NCI-H524 (cell line): Measurements from ENCODE around the gene ATP2B3.

Source experiments
- DNase-seq, 2 experiments: peaks; one replicate each; lab custom pipeline; 2025; lab: John Stamatoyannopoulos, UW

Gene ATP2B3

DNA sequence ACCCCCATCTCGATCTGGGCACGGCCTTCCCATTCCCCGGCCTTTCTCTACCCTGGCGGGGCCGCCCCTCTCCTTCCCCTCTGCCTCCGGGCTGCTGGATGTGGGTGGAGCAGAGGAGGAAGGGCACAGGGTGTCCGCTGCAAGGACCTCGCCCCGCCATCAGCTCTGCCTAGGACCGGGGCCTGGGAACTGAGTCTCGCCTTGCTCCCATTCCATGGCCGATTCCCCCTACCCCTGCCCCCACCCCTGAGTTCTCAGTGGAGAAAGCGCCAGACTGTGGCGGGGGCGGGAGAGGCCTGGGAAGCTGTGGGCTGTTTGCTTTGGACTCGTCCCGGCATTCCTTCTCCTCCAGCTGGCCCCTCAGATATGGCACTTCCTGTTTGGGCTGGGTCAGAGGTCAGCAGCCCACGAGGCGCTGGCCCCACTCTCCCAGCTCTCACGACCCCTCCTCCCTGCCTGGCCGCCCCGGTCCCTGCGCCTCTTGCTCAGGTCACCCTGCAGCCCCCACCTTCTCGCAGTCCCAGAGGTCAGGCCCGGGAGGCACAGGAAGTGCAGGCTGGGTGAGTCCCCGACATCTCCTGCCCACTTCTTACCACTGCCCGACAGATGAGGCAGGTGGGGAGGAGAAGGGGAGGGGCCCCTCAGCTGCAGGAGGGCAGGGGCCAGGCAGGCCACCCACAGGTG is 29.1 kb upstream of the ATP2B3 start:
- peak in 1 of 2 experiments; percentile 29 for DNase-seq

DNA sequence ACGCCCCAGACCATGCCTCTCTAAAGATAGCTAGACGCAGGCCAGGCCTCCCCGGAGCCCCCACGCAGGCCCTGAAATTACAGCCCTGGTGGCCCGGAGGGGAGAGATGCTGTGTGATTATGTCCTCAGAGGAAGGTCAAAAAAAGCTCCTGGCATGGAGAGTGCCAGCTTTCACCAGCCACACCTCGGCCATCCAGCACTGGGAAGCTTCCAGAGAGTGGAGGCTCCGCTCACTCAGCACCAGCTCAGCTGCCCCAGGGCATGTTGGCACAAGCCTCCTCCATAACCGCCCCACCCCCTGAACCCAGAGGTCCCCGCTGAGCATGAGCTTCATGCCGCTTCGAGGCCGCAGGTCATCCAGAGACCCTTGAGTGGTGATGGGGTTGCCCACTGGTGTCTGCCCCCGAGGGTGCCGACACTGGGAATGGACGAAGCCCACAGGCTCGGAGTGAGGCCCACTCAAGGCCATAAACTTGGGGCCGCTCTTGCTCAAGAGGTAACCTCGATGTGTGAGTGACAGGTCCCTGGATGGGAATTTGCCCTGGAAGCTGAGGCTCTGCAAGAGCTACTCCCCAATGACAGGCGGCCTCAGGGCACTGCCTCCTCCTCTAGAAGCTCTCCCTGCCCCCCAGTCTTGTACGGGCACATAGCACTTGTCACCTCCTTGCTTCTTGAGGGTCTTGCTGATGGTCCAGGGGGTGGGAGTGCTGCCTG is 27.1 kb upstream of the ATP2B3 start:
- DNase-seq: no peak

DNA sequence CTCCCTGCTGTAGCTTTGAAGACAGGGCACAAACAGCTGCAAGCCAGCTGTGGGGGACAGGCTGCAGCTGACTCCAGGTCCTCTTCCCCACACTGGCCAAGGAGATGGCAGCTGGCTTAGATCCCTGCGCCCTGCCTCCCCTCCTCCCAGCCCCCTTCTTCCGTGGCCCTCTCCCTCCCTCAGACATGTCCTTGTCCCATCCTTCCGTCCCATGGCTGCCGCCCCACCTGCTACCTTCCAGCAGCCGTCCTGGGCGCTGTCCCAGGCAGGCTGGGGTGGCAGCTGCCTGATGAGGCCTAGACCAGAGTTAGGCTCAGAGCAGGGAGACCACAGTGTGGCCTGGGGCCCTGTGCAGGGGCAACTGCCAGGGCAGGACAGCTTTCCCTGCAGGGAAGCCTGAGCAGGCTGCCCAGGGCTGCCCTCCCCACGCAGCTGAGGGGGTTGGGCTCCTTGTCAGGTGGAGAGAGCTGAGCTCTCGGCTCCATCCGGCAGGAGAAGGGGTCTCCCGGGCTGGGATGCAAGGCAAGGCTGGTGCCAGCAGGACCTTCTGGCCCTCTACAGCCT is 26.0 kb upstream of the ATP2B3 start:
- peak in 1 of 2 experiments; percentile 47 for DNase-seq

DNA sequence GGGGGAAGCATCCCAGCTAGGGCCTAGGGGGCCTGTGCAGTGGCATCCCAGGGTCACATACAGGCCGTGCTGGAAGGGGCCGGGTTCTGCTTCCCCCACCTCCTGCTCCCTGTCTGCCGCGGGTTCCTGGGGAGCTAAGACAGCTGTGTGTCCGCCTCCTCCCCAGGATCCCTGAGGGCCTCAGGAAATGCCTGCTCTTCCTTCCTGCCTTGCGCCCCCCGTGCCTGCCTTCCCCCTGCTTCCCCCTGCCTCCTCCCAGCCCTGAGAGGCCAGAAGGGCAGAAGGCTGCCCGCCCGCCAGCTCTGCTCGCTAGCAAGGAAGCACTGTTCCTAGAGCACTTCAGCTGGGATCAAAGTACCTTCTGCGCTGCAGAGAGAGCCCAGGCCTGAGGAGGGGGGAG is 25.5 kb upstream of the ATP2B3 start:
- DNase-seq: peak; percentile 45 to 67

DNA sequence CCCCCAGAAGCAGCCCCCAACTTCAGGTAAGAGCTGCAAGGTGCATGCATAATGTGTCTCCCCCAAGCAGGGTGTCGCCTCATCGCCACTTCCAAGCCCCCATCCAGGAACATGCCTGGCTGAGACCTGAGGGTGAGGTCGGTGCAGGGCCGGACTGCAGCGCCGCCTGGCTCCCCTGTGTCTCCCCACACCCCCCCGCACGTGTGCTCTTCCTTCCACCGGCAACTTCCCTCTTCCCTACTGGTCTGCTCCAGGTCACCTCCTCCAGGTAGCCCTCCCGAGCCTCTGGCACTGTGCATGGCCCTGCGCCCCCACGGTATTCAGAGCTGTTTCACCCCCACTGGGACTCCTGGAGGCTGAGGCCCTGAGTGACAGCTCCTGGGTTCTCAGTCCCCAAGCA is 24.9 kb upstream of the ATP2B3 start:
- DNase-seq: no peak

DNA sequence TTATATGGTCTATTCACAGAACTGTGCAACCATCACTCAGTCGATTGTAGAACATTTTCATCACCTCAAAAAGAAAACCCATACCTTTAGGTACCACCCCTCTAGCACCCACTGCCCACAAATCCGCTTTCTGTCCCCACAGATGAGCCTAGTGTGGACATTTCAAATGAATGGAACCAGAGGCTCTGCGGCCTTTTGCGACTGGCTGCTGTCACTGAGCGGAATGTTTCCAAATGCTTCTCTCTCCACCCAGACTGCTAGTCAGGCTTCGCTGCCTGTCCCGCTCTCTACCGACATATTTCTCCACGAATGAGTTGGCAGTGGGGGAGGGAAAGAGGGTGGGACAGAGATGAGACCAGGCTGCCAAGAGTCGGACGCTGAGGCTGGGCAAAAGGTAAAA is 24.4 kb upstream of the ATP2B3 start:
- no peak for DNase-seq

DNA sequence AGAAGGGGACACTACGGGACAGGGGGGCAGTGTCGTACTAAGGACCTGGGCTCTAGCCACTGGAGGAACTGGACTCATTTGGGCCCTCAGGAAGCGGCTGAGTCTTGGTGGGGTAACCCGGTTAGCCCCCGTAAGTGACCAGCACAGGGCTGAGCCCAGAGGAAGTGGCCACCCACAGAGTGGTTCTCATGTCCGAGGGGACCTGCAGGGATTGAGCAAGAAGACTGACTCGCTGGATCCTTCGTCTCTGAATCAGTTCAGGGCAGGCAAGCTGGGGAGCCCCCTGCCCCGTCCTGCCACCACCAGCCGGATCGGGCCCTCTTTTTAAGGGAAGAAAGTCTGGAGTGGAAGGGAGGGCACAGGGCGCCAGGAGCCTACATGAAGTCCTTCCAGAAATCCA is 23.4 kb upstream of the ATP2B3 start:
- no peak for DNase-seq

DNA sequence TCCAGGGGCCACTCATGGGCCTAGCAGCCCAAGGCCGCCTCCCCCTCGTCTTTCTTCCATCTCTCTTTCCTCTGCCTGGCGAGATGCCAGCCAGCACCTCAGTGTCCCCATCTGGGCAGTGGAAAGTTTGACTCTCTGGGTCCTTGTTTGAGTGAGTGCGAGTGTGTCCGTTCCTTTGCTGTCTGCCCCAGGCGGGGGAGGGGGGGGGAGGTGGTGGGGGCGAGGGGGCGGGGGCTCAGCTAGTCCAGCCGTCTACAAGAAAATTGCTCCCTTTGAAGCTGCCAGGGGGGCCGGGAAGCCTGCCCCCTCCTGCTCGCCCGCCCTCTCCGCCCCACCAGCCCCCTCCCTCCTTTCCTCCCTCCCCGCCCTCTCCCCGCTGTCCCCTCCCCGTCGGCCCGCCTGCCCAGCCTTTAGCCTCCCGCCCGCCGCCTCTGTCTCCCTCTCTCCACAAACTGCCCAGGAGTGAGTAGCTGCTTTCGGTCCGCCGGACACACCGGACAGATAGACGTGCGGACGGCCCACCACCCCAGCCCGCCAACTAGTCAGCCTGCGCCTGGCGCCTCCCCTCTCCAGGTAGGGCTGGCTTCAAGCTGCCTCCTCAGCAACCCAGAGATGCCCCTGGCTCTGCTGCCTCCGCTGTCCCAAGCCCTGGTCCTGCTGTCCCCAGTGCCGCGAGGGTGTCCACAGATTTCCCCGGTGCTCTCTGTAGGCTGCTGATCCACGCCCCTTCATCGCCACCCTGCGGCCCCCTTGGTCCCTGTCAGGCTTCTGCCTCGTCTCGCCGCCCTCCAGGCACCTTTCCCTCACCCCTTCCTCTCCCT is 22.7 kb upstream of the ATP2B3 start, which contains the start of gene BGN:
Gene BGN, plus strand, starts transcription at position 440 of the 821 bp plus-strand sequence. CDS start 9,652 bp downstream, outside the sequence.
- peak in 1 of 2 experiments; percentile 33 for DNase-seq

DNA sequence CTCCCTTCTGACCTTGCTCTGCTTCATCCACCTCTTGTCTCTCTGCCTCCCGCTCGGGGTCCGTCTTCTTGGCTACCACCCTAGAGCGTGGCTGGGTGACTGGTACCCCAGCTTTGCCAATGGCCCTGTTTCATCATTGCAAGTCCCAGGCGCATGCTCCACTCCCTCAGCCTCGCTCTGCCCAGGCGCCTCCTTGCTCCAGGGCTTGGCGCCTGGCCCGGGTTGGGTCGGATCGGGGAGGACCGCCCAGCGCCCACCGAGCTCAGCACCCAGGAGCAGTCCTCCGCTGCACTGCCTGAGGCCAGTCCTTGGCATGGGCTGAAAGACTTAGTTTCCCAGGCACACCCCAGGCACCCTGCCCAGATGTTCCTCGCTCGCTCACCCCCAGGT is 22.1 kb upstream of the ATP2B3 start:
- no peak for DNase-seq

DNA sequence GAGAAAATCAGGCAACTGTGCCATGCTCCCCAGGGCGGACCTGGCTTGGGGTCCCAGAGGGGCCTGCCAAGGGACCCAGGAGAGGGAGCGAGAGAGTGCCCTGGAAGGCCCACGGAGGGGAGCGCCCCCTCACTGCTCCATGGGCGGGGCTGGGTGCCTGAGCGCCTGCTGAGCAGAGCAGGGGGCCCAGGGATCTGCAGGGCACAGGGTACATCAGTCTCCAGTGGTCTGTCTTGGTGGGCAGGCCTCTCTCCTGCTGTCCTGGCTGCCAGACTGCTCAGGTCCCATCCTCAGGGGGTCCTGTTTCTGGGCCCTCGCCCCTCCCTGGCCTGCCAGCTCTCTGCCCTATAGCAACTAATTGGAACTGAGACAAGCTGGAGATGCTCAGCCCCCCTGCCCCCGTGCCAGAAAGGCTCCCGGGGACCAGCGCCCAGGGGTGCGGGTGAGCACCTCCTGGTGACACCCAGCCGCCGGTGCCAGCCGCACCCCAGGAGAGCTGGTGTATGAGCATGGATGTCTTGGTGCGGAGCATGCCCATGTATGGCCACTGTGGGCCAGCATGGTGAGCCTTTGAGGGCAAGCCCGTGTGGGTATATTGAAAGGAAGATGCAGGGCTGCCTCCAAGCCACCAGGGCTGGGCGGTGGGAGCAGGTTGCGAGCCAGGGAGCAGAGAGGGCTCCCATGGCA is 21.4 kb upstream of the ATP2B3 start:
- DNase-seq: no peak

DNA sequence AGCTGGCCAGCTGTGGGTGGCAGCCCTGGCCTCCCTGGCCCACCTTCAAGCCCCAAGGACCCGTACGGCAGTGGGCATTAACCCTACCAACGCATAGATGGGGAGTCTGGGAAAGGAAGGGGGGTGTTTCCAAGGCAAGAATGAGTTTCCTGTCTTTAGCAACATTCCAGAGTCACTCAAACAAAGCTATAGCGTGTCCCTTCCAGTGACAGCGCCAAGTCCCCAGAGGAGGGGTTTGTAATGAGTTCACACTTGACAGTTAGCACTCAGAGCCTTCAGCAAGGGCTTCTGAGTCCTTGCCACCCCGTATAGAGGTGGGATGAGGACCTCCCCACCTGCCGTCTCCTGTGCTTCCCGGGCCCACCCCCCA is 20.9 kb upstream of the ATP2B3 start:
- DNase-seq: no peak

DNA sequence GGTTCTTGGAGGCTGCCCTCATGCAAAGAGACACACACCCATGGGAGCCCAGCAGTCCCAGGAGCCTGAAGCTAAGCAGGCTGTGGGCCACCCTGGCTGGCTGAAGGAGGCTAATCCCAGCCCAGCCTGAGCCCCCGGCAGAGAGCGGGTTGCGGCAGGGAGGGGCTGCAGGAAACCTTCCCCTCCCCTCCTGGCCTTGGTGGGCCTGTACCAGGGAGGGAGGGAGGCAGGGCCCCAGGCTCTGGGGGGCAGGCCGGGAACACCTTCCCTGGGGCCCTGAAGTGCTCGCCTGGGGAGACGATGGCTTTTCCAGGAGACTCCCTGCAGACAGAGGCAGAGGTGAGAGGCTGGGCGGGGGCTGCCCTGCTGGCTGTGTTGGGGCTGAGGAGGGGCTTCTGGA is 19.0 kb upstream of the ATP2B3 start:
- no peak for DNase-seq

DNA sequence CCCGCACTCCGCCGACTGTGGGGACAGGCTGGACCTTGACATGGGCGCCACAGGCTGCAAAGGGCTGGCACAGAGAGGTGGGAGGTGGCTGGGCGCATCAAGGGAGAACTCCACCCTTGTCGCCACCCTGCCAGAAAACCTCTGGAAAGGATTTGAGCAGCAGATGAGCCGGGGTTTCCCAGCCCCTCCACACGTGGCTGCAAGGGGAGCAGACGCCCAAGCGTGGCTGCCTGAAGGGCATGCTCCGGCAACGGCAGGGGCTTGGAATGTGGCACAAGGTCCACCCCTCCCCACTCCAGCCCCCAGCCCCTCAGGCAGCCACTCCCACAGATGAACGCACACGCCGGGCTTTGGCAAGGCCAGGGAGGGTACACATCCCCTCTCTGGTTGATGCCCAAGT is 18.1 kb upstream of the ATP2B3 start:
- DNase-seq: no peak

DNA sequence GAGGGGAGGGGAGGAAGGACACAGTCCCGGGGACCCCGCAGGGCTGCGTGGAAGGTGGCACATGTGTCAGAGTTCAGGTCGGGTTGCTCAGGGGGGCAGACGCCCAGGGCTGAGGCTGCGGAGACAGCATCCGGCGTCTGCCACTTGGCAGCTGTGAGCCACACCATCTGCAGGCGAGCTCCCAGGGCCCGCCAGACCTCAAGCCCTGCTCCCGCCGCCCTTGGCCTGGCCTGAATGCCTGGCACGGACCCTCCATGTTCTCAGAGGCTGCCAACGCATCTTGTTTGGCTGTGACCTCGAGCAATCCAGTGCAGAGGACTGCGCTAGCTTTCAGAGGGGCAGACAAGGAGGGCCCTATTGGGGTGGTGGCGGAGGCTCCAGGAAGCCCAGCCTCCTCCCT is 17.6 kb upstream of the ATP2B3 start:
- peak; percentile 42 to 62 for DNase-seq

DNA sequence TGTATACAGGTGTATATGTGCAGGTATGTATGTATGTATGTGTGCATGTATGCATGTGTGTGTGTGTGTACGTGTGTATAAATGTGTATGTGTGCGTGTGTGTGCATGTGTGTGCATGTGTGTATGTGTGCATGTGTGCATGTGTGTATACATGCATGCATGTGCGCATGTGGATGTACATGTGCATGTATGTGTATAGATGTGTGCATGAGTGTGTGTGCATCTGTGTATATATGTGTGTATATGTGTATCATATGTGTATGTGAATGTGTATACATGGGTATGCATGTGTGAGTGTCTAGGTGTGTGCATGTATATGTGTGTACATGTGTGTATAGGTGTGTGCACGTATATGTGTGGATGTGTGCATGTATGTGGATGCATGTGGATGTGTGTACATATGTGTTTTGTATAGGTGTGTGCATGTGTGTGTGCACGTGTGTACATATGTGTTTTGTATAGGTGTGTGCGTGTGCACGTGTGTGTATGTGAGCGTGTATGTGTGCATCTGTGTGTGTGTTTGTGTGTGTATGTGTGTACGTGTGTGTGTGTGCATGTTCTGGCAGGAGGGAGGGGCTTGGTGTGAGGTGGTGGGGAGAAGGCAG is 16.7 kb upstream of the ATP2B3 start:
- DNase-seq: no peak

DNA sequence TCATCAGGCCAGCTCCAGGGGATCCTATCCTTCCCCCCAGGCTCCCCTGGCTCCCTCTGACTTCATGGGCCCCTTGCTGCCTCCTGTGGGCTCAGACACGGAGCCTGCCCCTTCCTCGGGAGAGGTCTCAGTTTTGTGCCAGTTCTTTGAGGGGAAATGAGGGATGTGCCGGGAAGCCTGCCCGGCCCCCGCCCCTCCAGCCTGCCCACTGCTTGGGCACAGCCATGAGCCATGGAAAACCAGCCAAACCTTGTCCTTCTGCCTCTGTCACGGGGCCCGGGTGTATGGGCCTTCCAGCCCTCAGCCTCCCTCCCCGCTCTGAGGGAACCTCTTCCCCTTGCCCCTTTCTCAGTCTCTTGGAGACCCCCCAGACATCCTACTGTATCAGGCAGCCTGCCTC is 15.9 kb upstream of the ATP2B3 start:
- no peak for DNase-seq

DNA sequence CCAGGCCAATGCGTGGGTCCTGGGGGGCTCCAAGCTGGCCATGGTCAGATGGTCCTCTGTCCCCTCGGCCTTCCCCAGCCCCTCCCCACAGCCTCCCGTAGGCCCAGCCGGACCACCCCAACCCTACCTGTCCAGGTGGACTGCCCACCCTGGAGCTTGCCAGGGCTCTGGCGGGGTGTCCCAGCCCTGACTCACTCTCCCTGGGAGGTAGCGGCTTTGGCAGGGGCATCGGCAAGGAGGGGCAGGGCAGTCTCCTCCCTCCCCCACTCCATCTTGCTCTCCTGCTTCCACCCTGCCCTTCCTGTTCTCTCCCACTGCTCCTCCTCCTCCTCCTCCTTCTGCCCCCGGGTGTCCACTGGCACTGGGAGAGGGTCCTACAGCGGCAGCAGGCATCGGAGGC is 15.3 kb upstream of the ATP2B3 start:
- DNase-seq: no peak

DNA sequence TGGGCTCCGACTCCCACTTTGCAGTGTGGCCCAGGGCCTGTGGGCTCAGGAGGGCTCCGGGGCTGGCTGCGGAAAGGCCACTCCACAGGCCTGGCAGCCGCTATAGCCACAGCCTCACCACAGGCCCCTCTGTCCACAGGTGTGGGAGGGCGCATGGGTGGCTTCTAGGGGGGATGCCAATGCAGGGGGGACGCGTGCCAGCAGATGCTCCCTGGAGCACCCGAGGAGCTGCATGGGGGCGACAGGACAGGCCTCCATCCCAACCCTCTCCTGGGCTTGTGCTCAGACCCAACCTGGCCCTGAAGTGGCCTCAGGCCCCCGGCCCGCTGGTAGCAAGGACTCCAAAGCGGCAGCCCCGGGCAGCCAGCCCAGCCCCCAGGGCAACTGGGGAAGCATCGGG is 14.6 kb upstream of the ATP2B3 start:
- DNase-seq: no peak

DNA sequence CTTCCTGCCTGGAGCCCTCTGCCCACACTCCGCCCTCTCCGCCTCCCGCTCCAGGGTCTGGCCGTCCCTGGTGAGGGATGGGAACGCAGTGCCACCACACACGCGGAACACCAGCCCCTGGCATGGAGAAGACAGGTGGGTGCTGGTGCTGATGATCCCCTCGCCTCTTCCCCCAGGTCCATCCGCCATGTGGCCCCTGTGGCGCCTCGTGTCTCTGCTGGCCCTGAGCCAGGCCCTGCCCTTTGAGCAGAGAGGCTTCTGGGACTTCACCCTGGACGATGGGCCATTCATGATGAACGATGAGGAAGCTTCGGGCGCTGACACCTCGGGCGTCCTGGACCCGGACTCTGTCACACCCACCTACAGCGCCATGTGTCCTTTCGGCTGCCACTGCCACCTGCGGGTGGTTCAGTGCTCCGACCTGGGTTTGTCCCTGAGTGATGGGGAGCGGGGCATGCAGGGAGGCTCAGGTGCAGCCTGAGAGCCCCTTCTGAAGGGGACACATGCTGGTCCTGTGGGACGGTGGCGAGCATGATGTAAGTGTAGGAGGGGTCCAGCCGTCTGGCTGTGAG is 12.9 kb upstream of the ATP2B3 start:
- DNase-seq: no peak

DNA sequence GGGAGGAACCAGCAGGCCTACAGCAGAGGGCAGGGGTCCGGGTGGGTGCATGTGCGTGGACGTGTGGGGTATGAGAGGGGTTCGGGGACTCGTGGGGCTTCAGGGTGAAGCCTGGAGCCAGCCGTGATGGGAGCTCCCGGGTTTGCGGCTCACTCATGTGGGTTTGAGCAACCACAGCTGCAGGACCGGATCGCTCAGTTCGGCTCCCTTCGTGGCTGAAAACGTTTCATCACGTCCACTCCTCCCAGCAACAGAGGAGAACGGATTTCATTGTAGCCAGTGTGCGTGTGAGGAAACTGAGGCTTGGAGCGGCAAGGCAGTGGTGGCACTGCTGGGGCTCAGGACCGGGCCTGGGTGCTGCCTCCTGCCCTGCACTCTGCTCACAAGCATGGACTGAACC is 12.1 kb upstream of the ATP2B3 start:
- DNase-seq: no peak

DNA sequence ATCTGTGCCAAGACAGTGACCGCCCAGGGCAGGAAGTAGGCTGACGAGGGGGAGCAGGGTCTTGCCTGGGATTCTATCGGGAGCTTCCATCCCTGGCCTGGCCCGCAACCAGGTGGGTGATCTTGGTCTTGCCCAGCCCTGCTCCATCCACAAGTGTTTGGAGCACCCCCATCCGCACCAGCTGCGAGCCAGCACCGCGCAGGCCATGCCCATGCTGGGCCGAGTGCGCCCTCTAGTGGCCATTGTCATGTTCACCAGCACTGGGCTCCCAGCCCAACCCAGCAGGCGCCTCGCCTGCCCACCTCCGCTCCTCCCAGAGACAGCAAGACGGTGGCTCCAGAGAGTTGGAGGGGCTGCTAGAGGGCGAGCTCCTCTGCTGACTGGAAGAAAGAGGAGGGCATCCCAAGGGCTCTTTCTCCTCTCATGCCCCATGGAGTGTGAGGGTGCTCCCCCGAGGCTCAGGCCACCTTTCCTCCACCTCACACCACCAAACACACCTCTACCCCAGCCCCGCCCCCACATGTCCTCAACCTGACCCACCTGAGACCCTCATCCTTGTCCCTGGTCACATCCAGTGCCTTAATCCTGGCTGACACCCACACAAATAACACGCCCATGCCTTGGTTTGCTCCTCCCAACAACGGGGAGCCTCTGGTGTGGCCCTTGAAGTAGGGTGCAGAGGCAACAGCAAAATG is 9.8 kb upstream of the ATP2B3 start:
- peak; percentile 65 to 85 for DNase-seq
